Activated gamma-delta T cell treated with Interleukin-2 at 50 U/mL for 16 hours (primary cell): Measurements from ENCODE around the gene ALDH5A1.

ENCODE experiments used
- DNase-seq: peaks from one replicate; pipeline ENCODE4 v3.0.0-alpha.2; 2020

The ALDH5A1 gene

DNA sequence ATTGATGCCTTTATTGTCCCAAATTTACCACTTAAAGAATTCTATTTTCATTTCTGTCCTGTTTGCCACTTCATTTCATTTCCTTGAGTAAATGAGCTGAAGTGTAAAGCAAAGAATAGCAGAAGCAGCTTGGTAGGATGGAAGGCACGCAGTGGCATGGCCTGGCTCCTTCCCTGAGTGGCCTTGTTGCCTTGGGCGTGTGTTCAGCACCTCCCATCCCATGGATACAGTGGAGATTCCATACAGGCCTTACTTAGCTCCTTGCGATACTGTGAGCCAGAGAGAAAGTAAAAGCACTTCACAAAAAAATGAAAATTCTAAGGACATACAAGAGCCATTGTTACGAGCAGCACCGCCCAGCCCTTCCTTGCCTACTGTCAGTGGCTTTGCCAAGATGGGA is 39.6 kb downstream of the ALDH5A1 start:
- DNase-seq: no peak

DNA sequence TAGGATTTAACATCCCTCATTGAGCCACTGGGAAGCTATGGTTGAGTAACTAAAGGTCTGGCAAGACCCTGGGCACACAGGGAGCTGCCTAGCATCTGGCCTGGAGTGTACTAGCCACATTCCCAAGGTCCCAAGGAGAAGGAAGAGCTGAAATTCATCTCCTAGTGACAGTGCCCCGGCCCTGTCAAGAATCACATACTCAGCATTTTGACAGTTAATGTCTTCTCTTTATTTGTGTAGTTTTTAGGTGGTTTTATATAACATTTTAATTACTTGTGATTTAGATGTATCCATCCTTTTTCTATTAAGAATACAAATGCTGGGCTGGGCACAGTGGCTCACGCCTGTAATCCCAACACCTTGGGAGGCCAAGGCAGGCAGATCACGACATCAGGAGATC is 40.4 kb downstream of the ALDH5A1 start:
- DNase-seq: no peak

DNA sequence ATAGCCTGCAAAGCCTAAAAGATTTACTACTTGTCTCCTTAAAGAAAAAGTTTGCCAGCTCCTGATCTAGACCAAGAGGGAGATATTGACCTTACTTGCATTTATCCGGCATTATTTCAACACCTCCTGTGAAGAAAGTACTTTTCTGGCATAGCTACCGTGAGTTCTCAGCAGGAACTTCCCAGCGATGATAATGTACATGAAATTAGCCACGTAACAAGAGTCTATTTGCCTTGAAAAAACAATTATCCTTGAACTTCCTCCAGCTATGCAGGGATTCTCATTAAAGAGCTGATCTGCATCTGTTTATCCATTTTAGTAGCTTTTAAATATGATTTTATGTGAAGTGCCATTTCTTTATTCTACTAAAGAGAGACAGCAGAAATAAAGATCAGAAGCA is 41.7 kb downstream of the ALDH5A1 start:
- DNase-seq: no peak

DNA sequence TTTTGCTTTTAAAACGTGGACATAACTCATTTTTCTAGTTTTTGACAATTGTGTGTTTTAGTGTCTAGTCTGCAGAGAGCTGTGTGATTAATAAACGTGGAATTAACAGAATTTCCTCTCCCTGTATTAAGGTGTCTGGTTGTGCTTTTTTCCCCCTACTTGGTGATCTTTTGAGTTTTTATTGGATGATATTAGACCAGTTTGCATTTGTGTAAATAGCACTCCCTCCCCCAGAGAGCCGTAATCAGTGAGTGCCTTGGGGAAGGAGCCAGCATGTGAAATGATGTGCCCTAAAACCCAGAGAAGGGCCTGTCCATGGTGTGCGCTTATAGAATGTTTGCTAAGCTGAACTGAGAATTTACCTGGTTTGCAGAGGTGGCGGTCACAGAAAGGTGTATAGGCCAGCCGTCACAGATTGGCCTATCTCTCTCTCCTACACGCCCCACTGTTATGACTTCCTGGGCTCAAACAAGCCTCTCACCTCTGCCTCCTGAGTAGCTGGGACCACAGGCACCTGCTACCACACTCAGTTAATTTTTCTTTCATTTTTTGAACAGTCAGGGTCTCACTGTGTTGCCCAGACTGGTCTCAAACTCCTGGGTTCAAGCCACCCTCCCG is 42.4 kb downstream of the ALDH5A1 start:
- DNase-seq: no peak

DNA sequence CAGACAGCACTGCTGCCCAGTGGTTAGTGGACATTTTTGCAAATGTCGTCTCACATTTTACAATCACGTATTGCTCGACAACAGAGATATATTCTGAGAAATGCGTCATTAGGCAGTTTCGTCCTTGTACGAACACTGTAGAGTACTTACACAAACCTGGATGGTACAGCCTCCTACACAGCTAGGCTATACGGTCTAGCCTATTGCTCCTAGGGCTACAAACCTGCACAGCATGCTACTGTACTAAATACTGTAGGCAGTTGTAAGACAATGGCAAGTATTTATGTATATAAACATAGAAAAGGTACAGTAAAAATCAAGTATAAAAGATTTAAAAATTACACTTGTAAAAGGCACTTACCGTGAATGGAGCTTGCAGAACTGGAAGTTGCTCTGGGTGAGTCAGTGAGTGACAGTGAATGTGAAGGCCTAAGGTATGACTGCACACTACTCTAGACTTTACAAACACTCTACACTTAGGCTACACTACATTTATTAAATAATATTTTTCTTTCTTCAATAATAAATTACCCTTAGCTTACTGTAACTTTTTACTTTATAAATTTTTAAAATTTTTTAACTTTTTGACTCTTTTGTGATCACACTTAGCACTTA is 43.1 kb downstream of the ALDH5A1 start:
- DNase-seq: no peak

DNA sequence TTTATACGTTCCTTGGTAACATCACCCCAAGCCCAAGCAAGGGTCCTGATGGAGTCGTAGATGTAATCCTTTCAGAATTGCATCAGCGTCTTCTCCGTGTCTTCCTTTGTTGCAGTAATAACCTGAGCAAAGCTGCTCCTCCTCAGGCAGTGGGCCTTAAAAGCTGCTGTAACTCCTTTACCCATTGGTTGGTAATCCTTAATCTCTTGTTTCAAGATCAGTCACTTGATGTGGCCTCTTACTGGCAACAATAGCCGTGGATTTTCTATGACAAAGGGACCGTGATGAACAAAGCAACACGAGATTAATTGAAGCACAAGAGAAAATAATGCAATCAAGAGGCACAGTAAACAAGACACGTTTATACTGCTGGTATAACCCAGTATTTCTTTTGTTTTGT is 44.6 kb downstream of the ALDH5A1 start:
- no peak for DNase-seq

DNA sequence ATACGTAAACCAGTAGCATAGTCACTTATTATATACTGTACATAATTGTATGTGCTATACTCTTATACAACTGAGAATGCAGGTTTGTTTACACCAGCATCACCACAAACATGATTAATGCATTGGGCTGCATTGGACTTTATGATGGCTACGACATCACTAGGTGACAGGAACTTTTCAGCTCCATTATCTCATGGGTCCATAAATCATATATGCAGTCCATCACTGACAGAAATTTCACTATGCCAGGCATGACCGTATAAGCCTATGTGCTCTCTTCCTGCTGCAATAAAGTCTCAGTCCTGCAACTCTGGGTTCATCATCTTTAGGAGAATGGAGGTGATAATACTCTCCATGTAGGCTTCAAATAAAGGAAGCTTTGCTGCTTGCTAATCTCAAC is 45.4 kb downstream of the ALDH5A1 start:
- no peak for DNase-seq

- DNase-seq: no peak
Observed at GRCh38 chr6:24543683-24544082, 48.9 kb downstream of the ALDH5A1 start.

- no peak for DNase-seq
Observed at GRCh38 chr6:24545183-24545582, 50.4 kb downstream of the ALDH5A1 start.

DNA sequence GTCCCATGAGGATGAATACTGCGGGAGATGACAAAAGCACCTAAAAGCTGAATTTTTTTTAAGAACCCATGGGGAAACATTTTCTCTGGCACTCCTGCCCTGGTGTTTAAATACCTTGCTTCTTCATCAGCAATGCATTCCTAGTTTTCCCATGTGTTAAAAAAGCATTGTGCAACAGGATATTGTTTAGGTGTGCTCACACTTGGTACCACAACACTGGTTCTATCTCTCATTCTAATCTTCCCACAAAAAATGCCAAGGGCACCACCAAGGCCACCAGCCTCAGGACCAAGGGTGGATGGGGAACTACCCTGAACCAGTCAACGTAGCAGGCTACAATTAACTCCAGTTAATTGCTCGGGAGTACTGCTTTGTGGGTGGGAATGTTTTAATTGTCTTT is 50.9 kb downstream of the ALDH5A1 start:
- no peak for DNase-seq

DNA sequence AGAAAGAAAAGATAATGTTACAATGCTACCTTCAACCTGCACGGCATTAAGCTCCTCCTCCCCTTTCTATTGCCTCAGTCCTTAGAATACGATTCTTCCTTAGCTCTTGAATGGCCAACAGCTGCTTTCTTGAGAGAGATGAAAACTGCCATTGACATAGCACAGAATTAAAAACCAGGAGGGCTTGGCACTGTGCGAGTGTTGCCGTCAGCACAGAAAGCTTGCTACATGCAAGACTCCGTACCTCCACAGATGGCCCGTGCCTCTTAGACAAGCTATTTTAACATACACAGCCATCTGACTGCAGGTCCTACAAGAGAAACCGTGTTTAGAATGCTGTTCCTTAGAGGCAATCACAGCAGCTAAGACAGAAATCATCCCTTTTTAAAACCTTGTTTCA is 51.7 kb downstream of the ALDH5A1 start:
- DNase-seq: no peak

- peak; percentile 40 for DNase-seq
Observed at GRCh38 chr6:24547243-24547642, 52.5 kb downstream of the ALDH5A1 start.

GRCh38 chr6:24549158-24549557 is 54.4 kb downstream of the ALDH5A1 start:
- DNase-seq: no peak

DNA sequence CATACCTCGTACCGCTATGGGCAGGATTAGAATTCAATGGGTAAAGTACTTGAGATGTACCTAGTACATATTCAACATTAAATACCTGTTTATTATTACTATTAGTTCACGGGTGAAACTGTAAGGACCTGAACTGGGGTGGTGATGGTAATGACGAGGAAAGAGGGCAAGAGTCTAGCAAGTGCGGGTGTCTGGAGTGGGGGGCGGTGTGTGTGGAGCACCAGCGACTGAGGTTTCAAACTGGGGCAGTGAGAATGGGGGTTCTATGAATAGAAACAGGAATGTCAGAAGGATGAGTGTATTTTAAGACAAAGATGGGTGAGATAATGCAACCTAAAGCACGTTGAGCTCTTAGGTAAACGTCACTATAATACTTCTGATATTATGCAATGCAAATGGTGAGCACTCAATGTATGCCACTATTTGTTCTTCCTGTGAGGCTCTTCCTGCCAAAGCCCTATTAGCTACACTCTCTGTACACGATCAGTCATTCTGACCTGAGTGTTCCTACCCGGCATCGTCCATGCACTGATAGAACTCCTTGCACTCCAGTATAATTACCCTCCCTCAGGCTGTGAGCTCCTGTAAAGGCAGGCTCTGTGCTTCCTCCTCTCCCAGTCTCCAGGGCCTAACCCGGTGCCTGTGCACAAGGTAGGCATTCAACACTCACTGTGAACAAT is 55.0 kb downstream of the ALDH5A1 start:
- no peak for DNase-seq

DNA sequence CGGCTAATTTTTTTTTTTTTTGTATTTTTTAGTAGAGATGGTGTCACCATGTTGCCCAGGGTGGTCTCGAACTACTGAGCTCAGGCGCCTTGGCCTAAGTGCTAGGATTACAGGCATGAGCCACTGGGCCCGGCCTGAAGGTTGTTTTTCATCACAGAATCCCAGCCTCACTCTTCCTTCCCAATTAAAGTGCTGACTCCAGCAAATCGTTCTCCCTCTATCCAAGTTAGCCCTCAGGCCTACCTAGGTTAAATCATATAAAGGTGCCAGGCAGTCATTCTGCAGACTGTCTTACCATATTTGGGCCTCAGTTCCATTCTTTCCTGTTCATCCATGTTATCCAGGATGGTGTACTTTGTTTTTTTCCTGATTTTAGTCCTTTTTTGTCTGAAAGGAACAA is 56.4 kb downstream of the ALDH5A1 start:
- DNase-seq: no peak

DNA sequence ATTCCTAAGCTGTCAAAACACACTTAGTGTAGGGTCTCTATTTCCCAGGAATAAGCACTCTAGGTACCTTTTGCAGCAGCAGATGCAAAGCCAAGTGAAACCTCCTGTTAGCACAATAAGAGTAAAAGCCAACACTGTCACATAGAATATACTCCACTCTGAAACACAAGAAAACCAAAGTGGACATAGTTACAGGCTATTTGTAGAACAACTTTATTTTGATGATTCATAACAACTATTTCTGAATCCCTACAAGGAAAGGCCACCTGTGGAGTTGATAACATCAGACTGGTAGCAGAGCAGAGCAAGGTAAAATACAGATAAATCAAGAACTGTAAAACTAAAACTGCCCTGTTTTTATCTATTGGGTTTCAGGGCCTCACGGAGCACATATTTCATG is 59.7 kb downstream of the ALDH5A1 start:
- DNase-seq: no peak

GRCh38 chr6:24558516-24558915 is 63.7 kb downstream of the ALDH5A1 start:
- no peak for DNase-seq

DNA sequence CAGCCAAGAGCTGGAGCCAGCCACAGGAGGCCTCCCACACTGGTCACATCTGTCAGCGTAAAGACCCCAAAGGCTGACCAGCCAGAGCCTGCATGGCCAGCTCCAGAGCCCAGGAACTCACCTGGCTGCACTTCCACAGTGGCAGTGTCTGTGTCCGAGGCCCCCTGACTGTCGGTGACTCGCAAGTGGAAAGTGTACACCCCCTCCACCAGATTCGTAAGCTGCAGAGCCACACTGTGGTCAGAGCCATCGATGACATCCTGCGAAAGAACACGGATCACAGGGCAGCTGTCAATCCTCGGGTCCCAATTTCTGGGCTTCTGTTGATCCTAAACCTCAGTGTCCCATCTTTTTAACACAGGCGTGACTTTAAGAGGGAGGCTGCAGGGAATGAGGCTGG is 69.3 kb downstream of the ALDH5A1 start:
- DNase-seq: no peak

GRCh38 chr6:24565196-24565595 is 70.4 kb downstream of the ALDH5A1 start:
- no peak for DNase-seq

DNA sequence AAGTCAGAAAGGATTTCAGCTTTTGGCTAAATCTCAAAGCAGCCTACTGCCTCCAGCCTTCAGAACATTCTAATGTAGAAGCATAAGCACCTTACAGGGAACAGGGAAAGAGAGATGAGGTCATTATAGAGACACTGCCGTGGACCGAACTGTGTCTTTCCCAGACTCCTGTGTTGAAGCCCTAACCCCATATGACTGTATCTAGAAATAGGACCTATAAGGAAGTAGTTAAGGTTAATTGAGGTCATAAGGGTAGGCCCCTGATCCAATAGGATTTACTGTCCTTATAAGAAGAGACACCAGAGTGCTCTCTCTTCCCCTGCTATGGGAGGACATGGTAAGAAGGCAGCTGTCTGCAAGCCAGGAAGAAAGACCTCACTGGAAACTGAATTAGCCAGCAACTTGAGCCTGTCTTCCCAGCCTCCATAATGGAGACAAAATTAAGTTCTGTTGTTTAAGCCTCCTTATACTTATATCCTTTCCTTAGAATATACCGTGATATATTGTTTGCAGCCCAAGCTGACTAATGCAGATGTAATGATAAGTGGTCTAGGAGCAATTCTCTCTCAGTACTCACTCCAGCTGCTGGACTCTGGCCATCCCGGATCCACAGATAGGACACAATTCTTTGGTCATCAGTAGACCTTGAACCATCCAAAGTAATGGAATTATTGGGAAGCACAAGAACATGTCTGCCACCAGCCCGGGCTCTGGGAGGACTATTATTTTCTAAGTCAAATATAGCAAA is 71.4 kb downstream of the ALDH5A1 start:
- no peak for DNase-seq

DNA sequence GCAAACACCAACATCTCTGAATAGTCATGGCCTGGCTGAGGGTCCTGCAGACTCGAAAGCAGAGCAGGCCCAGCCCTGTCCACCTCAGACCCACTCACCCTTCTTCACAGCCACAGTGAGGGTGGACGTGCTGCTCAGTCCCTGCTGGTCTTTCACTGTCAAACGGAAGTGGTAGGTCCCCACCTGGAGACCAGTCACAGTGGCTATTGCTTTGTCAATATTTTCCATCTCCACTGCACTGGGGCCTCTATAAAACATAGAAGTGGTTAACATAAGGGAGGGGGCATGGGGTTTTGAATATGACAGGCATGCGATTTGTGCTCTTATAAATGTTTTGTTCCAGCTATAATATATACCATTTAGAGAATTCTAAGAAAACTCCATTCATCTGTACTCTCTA is 73.9 kb downstream of the ALDH5A1 start:
- no peak for DNase-seq

DNA sequence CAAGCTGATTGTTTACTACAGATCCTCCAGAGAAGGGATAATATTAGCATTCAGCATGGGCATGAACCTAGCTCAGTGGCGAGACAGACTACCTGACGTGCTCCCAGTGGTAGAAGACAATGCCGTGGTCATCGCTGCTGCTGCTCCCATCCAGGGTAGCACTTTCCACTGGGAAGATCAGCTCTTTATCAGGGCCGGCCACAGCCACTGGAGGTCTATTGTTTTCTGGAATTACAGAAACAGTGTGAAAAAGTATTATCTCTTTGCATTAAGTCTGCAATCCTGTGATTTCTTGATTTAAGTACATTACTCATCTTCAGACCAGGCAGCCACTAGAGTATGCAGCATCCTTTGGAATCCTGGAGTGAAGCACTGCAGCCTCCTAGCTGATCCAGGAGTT is 75.0 kb downstream of the ALDH5A1 start:
- DNase-seq: no peak

- no peak for DNase-seq
Observed at GRCh38 chr6:24571361-24571760, 76.6 kb downstream of the ALDH5A1 start.

- no peak for DNase-seq
Observed at GRCh38 chr6:24574809-24575208, 80.0 kb downstream of the ALDH5A1 start.
